GM18907 (cell line): ENCODE results near the gene NDUFA5.
A peak's percentile ranks its signal among the peaks of the same experiment; 100 is the strongest.

Source experiments
- ATAC-seq: cut with Tn5 transposase; IDR thresholded peaks from one replicate; pipeline ENCODE4 v1.9.1; 2021; ENCODE audit warnings: mild to moderate bottlenecking, moderate library complexity; ENCODE audit not compliant: unreplicated experiment

The NDUFA5 gene

GRCh38 chr7:123557398-123558288 is at the start of gene NDUFA5:
Gene NDUFA5 (minus strand): TSS chr7:123557818. CDS start chr7:123557795, 23 bp downstream.
- ATAC-seq, result peak; percentile 98

DNA sequence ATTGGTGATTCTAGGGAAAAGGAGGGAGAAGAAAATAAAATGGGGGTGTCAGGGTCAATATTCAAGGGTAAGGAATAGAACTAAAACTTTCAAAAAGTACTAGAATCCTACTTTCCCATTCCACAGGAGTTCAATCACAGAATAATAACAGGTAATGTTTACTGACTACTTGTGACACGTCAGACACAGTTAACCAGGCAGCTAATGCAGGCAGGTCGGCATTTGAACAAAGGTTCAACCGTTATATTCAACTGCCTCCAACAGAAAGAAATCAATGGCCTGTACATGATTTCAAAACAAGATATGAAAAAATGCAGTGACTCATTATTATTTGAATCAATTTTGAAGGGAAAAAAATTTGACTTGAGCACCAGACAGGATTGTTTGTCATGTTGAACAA is 47.1 kb upstream of the NDUFA5 start:
- no peak for ATAC-seq

DNA sequence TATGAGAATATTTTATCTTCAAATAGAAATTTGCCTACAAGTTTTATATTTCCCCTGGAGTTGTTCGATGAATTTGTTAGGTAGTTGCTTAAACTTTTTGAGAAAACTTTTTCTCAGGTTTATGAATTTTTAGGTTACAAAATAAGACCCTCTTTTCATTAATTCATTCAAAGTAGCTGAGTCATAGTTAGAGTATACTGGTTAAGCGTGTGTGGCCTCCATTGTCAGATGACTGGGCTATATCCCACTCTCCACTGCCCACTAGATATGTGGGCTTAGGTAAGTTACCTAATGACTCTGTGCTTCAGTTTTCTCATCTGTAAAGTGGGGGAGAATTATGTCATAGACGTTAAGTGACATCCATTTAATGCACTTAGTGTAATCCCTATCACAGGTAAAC is 45.0 kb upstream of the NDUFA5 start:
- no peak for ATAC-seq

- ATAC-seq, result no peak
Observed at GRCh38 chr7:123601530-123601929, 43.9 kb upstream of the NDUFA5 start, which contains the start of gene ASB15. Gene ASB15 (plus strand): TSS chr7:123601821. CDS start chr7:123614503, 12,682 bp downstream.

GRCh38 chr7:123600876-123601275 is 43.3 kb upstream of the NDUFA5 start:
- no peak for ATAC-seq

- no peak for ATAC-seq
Observed at GRCh38 chr7:123599766-123600165, 42.1 kb upstream of the NDUFA5 start.

- ATAC-seq, result no peak
Observed at GRCh38 chr7:123598657-123599056, 41.0 kb upstream of the NDUFA5 start.

DNA sequence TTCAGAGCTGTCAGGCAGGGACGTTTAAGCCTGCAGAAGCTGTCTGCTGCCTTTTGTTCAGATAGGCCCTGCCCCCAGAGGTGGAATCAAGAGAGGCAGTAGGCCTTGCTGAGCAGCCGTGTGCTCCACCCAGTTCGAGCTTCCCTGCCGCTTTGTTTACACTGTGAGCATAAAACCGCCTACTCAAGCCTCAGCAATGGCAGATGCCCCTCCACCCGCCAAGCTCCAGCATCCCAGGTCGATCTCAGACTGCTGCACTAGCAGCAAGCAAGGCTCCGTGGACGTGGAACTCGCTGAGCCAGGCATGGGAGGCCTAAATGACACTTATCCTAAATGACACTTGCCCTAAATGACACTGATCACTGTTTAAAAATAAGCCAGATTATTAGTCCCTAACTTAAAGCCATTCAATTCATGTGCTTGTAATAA is 37.2 kb upstream of the NDUFA5 start:
- no peak for ATAC-seq

- ATAC-seq, result no peak
Observed at GRCh38 chr7:123588376-123588775, 30.8 kb upstream of the NDUFA5 start.

- no peak for ATAC-seq
Observed at GRCh38 chr7:123583821-123584220, 26.2 kb upstream of the NDUFA5 start.

GRCh38 chr7:123581162-123581459 is 23.5 kb upstream of the NDUFA5 start:
- ATAC-seq, result peak; percentile 7

DNA sequence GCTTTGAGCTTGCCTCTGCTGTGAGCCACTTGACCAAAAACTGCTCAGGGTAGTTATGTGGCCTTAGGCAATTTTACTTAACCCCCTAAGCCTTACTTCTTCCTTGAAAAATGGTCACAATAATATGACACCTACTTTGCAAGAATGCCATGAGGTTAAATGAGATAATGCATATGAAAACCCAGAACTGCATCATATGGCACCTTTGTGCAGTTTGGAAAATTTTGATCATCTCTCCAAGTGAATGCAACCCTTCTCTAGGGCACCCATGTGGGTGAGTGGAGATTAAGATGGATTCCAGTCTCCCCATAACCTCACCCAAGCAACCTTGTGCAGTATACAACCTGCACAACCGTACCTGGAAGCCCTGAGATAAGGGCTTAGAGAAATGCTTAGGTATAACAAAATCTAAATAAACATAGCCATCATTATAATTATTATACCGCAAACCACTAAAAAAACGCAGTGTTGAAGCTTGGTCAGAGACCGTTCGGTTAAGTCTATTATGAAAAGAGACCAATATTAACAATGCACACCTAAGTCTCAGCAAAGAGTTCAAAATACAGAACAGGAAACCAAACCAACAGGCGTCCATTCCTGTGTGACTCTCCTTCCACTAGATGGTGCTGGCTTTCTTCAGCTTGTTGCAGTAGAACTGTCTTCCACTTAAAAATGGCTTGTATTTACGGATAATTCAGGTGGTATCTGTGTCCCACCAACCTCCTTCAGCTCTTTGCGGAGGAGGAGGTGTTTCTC is 23.0 kb upstream of the NDUFA5 start:
- peak; percentile 85 for ATAC-seq

GRCh38 chr7:123579416-123579815 is 21.8 kb upstream of the NDUFA5 start:
- no peak for ATAC-seq

- no peak for ATAC-seq
Observed at GRCh38 chr7:123573896-123574467, 16.4 kb upstream of the NDUFA5 start.

DNA sequence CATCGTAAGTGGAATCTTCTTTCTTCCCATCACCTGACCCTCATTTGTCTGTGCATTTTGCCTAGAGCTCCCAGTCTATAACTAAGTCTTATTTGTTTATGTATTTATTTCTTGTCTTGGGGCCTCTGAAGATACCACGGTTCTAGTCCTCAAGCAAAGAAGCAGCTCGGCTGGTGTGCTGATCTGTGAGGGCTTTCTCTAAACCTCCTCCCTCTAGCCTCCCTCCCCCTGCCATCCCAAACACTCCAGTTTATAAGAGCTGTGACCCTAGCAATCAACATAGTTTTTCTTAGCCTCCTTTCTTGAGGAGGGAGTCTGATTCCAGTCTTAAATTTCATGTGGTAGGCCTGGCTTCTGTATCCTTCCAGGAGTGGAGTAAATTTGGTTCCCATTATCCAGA is 15.7 kb upstream of the NDUFA5 start:
- ATAC-seq, result no peak

DNA sequence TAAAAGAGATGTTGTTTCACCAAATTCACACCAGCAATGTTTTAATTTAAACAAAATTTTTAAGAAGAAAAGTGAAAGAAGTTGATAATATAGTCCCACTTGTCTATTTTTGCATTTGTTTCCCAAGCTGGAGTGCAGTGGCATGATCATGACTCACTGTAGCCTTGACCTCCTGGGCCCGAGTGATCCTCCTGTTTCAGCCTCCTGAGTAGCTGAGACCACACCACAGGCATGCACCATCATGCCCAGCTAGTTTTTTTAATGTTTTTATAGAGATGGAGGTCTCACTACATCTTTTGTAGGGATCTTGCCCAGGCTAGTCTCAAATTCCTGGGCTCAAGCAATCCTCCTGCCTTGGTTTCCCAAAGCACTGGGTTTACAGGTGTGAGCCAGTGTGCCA is 14.1 kb upstream of the NDUFA5 start:
- no peak for ATAC-seq

DNA sequence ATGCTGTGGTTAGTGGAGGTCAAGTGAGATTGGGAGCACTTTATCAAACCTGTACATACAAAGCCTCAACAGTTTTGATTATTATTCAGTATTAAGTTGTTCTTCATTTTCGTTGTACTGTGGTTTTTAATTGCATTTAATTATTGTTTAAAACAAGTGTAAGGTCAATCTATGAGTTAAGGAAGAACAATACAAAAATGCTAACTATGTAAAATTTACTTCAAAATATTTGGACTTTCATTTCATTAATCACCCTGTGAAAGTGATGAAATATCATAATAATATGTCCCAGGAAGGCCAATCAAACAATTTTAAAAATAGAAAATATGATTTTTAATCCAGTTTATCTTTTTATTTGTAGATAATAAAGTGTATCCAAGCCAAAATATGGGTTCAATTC is 13.6 kb upstream of the NDUFA5 start:
- no peak for ATAC-seq

- peak; percentile 48 for ATAC-seq
Observed at GRCh38 chr7:123570390-123571182, 13.0 kb upstream of the NDUFA5 start.

DNA sequence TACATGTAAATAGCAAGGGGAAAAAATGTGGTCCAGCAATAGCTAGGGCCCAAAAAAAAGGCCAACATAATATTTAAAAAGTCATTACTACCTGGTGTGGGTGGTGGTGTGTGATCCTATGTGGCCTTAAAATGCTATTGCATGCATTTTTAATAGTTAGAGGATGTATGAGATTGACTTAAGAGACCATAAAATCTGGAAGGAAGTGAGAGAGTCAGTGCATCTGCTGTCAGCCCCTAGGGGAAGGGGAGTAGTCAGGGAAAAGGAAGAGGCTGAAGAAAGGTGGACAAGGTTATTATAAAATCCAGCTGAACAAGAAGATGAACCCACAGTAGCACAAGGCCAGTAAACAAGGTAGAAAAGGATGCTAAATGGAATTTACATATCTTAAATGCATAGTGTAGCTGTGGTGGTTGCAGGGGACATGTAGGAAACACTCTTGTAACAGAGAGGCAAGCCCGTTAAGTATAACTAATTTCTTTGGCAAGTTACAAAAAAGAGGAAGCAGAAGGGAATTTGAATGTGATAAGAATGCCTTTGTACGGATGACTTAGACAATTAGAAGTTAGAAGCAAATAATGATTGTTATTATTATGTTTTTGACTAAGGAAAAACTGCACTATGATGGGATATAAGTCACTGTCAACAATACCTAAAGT is 11.9 kb upstream of the NDUFA5 start:
- no peak for ATAC-seq

DNA sequence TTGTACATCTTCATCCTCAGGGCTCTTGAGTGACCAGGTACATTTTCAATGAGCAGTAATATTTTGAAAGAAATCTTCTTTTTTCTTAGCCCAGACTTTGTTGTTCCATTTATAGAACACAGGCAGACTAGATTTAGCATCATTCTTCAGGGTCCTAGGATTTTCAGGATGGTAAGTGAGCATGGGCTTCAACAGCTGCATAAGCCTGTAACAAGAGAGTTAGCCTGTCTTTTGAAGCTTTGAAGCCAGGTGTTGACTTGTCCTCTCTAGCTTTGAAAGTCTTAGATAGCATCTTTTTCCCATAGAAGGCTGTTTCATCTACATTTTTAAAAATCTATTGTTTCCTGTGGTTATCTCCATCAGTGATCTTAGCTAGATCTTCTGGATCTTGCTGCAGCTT is 4.5 kb upstream of the NDUFA5 start:
- ATAC-seq, result no peak
